ENCODE results near the gene ZNF620.
"Not testable (repeated sequence)": the region's sequence is repeated elsewhere in the genome, so short reads cannot be mapped to it uniquely, and the experiment has no call there.

ZNF620 gene

DNA sequence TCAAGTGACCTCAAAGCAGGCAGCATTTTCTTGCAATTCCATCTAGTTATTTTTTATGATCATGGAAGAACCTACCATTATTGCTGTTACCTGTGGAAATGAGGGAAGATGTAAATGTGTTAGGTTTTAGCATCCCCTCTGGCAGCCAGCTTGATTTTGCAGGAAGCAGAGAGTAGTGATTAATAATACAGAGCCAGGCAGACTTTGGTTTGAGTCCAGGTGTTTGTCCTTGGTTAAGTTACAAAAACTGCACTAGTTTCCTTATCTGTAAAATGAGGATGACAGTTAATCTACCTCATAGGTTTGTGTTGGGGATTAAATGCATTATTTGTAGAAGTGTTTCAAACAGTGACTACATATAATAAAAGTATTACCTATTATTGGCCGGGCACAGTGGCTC is 12.2 kb downstream of the ZNF620 start:
- no peak for TF ChIP-seq JUND (IDR thresholded peaks at IDR 0.05; ENCODE audit: low read depth)
- no peak for DNase-seq (ENCODE audit: low read depth in 1 of 2, low spot score in 1 of 2)
- in situ Hi-C loops (cut with HindIII; ENCODE audit: low pct_unique_long_range_greater_than_20kb, low sequenced_read_pairs), result no loop called here

- no peak for DNase-seq (ENCODE audit: low read depth in 1 of 2, low spot score in 1 of 2)
- no peak for TF ChIP-seq JUND (IDR thresholded peaks at IDR 0.05; ENCODE audit: low read depth)
- in situ Hi-C loops (cut with HindIII; ENCODE audit: low pct_unique_long_range_greater_than_20kb, low sequenced_read_pairs), result no loop called here
These were observed 13.0 kb downstream of the ZNF620 start for GRCh38 chr3:40518848-40519247.

- DNase-seq (ENCODE audit: low read depth in 1 of 2, low spot score in 1 of 2), result no peak
- in situ Hi-C loops (cut with HindIII; ENCODE audit: low pct_unique_long_range_greater_than_20kb, low sequenced_read_pairs), result no loop called here
- TF ChIP-seq JUND (IDR thresholded peaks at IDR 0.05; ENCODE audit: low read depth), result no peak
These were observed 15.4 kb downstream of the ZNF620 start for GRCh38 chr3:40521254-40521653.

GRCh38 chr3:40523781-40524180 is 17.9 kb downstream of the ZNF620 start:
- no peak for TF ChIP-seq JUND (IDR thresholded peaks at IDR 0.05; ENCODE audit: low read depth)
- in situ Hi-C loops (cut with HindIII; ENCODE audit: low pct_unique_long_range_greater_than_20kb, low sequenced_read_pairs), result no loop called here
- no peak for DNase-seq (ENCODE audit: low read depth in 1 of 2, low spot score in 1 of 2)

DNA sequence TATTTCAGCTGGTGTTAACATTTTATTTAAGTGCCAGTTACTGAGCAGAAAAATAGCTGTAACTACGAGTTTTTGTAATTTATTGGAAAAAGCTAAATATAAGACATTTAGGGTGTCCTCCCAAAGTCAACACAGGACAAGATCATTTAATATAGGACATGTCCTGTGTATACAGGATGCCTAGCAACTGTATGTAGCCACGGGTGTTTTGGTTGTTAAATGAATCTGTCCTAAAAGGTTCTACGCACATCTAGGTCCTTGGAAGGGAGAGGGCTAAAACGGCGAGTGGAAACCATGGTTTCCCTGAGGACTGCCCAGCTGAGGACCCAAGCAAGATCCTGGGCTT is 18.4 kb downstream of the ZNF620 start:
- no peak for TF ChIP-seq JUND (IDR thresholded peaks at IDR 0.05; ENCODE audit: low read depth)
- in situ Hi-C loops (cut with HindIII; ENCODE audit: low pct_unique_long_range_greater_than_20kb, low sequenced_read_pairs), result no loop called here

GRCh38 chr3:40524568-40525285 is 18.9 kb downstream of the ZNF620 start, which contains the start of gene ZNF621:
ZNF621 (plus strand) TSS chr3:40524960; CDS start chr3:40525841, 881 bp downstream.
- DNase-seq (ENCODE audit: low read depth in 1 of 2, low spot score in 1 of 2), result peak; percentile 85 to 89
- in situ Hi-C loops (cut with HindIII; ENCODE audit: low pct_unique_long_range_greater_than_20kb, low sequenced_read_pairs), result no loop called here
- TF ChIP-seq JUND (IDR thresholded peaks at IDR 0.05; ENCODE audit: low read depth), result no peak

More for the DNA sequence above, 18.4 kb downstream of the ZNF620 start:
- no peak for DNase-seq (ENCODE audit: low read depth in 1 of 2, low spot score in 1 of 2)

DNA sequence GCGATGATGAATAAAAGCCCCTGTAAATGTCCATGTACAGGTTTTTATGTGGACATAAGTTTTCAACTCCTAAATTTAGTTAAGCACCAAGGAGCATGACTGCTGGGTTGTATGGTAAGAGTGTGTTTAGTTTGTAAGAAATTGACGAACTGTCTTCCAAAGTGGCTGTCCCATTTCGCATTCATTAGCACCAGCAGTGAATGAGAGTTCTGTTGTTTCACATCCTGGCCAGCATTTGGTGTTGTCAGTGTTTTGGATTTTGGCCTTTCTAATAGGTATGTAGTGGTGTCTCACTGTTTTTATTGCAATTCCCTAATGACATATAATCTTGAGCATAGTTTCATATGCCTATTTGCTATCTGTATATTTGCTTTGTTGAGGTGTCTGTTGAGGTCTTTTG is 22.6 kb downstream of the ZNF620 start:
- in situ Hi-C loops (cut with HindIII; ENCODE audit: low pct_unique_long_range_greater_than_20kb, low sequenced_read_pairs), result no loop called here
- no peak for DNase-seq (ENCODE audit: low read depth in 1 of 2, low spot score in 1 of 2)
- TF ChIP-seq JUND (IDR thresholded peaks at IDR 0.05; ENCODE audit: low read depth), result no peak

DNA sequence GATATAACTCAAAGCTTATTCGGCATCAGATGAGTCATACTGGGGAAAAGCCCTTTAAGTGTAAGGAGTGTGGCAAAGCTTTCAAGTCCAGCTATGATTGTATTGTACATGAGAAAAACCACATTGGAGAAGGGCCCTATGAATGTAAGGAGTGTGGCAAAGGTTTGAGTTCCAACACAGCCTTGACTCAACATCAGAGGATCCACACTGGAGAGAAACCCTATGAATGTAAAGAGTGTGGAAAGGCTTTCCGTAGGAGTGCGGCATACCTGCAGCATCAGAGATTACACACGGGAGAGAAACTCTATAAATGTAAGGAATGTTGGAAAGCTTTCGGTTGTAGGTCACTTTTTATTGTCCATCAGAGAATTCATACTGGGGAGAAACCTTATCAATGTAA is 26.4 kb downstream of the ZNF620 start:
- in situ Hi-C loops (cut with HindIII; ENCODE audit: low pct_unique_long_range_greater_than_20kb, low sequenced_read_pairs), result no loop called here
- no peak for TF ChIP-seq JUND (IDR thresholded peaks at IDR 0.05; ENCODE audit: low read depth)
- DNase-seq (ENCODE audit: low read depth in 1 of 2, low spot score in 1 of 2), result no peak

DNA sequence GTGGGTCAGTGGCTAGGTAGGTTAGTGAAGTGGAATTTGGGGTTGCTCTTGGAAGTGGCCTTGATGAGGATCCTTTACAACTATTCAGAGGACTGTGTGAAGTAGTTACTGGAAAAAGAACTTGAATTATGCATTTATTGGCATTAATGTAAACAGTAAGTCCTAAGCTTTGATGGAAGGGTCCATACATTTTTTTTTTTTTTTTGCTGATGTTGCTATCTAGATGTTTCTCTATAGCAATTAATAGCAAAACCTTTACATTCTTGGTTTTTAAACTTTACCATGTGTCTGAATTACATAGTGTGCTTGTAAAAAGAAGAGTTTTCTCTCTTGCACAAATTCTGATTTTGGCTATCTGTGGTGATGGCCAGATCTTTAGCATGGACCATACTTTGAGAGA is 28.4 kb downstream of the ZNF620 start:
- TF ChIP-seq JUND (IDR thresholded peaks at IDR 0.05; ENCODE audit: low read depth), result no peak
- DNase-seq (ENCODE audit: low read depth in 1 of 2, low spot score in 1 of 2), result no peak
- in situ Hi-C loops (cut with HindIII; ENCODE audit: low pct_unique_long_range_greater_than_20kb, low sequenced_read_pairs), result no loop called here

DNA sequence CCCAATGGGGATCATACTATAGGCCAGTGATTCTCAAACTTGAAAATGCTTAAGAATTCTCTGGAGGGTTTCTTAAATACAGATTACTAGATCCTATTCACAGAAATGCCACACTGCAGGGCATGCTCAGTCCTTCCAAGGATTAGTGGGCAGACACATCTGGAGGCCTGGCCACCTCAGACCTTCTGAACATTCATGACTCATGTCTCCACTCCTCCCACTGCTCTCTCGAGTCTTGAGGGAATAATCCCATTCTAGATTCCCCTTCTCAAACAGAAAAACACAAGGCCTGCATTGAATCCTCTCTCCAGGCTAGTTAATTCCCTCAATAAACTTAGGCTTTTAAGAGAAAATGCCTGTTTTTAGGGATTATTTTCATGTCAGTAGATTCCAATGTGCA is 41.0 kb downstream of the ZNF620 start:
- TF ChIP-seq JUND (IDR thresholded peaks at IDR 0.05; ENCODE audit: low read depth), result no peak
- in situ Hi-C loops (cut with HindIII; ENCODE audit: low pct_unique_long_range_greater_than_20kb, low sequenced_read_pairs), result no loop called here
- DNase-seq (ENCODE audit: low read depth in 1 of 2, low spot score in 1 of 2), result no peak

GRCh38 chr3:40550167-40550566 is 44.3 kb downstream of the ZNF620 start:
- TF ChIP-seq JUND (IDR thresholded peaks at IDR 0.05; ENCODE audit: low read depth), result no peak
- in situ Hi-C loops (cut with HindIII; ENCODE audit: low pct_unique_long_range_greater_than_20kb, low sequenced_read_pairs), result no loop called here
- no peak for DNase-seq (ENCODE audit: low read depth in 1 of 2, low spot score in 1 of 2)

- no peak for DNase-seq (ENCODE audit: low read depth in 1 of 2, low spot score in 1 of 2)
- in situ Hi-C loops (cut with HindIII; ENCODE audit: low pct_unique_long_range_greater_than_20kb, low sequenced_read_pairs), result no loop called here
- no peak for TF ChIP-seq JUND (IDR thresholded peaks at IDR 0.05; ENCODE audit: low read depth)
These were observed 51.8 kb downstream of the ZNF620 start for GRCh38 chr3:40557575-40558161.

- DNase-seq (ENCODE audit: low read depth in 1 of 2, low spot score in 1 of 2); in situ Hi-C loops (cut with HindIII; ENCODE audit: low pct_unique_long_range_greater_than_20kb, low sequenced_read_pairs): not testable (repeated sequence)
These were observed 56.6 kb downstream of the ZNF620 start for GRCh38 chr3:40562482-40562881.

DNA sequence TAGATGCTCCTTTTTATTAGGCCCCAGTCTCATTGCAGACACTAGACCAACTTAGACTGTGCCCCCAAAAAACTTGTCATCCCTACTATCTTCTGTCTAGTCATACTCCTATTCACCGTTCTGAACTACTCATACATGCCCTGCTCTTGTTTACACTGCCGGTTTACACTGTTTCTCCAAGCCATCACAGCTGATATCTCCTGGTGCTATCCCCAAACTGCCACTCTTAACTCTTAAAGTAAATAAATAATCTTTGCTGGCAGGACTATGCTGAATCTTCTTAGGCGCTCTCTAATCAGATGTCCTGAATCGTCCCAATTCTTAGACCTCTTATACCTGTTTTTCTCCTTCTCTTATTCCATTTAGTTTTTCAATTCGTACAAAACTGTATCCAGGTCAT is 59.8 kb downstream of the ZNF620 start:
- DNase-seq (ENCODE audit: low read depth in 1 of 2, low spot score in 1 of 2); in situ Hi-C loops (cut with HindIII; ENCODE audit: low pct_unique_long_range_greater_than_20kb, low sequenced_read_pairs): not testable (repeated sequence)

Data from T47D (cell line).